Pancreas (tissue), 10 donors: ENCODE measurements around the gene KCNN3. TPM values are rescaled to one million over a fixed set of nuclear protein-coding genes. Genes with fewer than 3 reads are reported as not detected.

Experiments used
- ATAC-seq, 4 donors: fragments of 200-7000 bp; cut with Tn5 transposase; one replicate each; pipeline versions ENCODE4 v1.8.0 to v1.9.1; 2020; ENCODE audit warnings: mild to moderate bottlenecking in 4 of 4, moderate library complexity in 4 of 4
- DNase-seq, 6 donors: peaks; one replicate each; pipeline ENCODE4 v3.0.0-alpha.2; 2020
- FAIRE-seq: peaks from 2 replicates; lab custom pipeline; 2012; peaks lifted over from hg19 to GRCh38; lab: Jason Lieb, UNC
- H3K27ac ChIP-seq, 4 donors: fragments of 200-600 bp; sonication (generic); 1 replicate in 3 of 4; 2 replicates in 1 of 4; pipeline versions ENCODE4 v1.5.0 to v1.8.0; 2020
- H3K27me3 ChIP-seq, 4 donors: fragments of 200-600 bp; one replicate each; pipeline ENCODE4 v1.8.0; 2021
- H3K36me3 ChIP-seq, 3 donors: fragments of 200-600 bp; sonication (generic) in 1 of 3; one replicate each; pipeline versions ENCODE4 v1.5.0 to v1.8.0; 2020 to 2021
- H3K4me1 ChIP-seq, 3 donors: fragments of 200-600 bp; one replicate each; pipeline ENCODE4 v1.8.0; 2021
- H3K4me3 ChIP-seq, 4 donors: fragments of 200-600 bp; sonication (generic) in 2 of 4; one replicate each; pipeline versions ENCODE4 v1.5.0 to v1.8.0; 2020 to 2021
- H3K9me3 ChIP-seq, 4 donors: fragments of 200-600 bp; one replicate each; pipeline ENCODE4 v1.8.0; 2021
- WGBS, 2 donors: extraction: QIAGEN DNeasy Blood & Tissue Kit; methylation state at CpG; one replicate each; pipeline ENCODE4 v1.1.7; 2013; 5-methylcytosine and 5-hydroxymethylcytosine counted together
- intact Hi-C, 3 donors: fragments of 100-400 bp; cut with DNase I; formaldehyde crosslinking; loops; one replicate each; pipeline versions ENCODE4 v1.11.1 to v1.14.2; 2022
- polyA plus RNA-seq, 2 donors: library from polyadenylated mRNA; stranded (reverse); fragments of 200-250 nt; gene quantifications; one replicate each; pipeline ENCODE4 v1.2.3, GENCODE V29; 2013
- total RNA-seq, 6 donors: library from RNA; stranded (reverse); fragmentation: NEBNext Ultra II Directional in 4 of 6; extraction: Animal tissue kit (Norgen Biotek cat#: 25700) in 4 of 6; gene quantifications; one replicate each; pipeline versions ENCODE4 v1.2.1 to v1.2.4, GENCODE V29; 2021 to 2023
- TF ChIP-seq, protein P1 (sequence below), 4 donors: fragments of 200-600 bp; sonication (generic) in 3 of 4; IDR thresholded peaks; one replicate each; pipeline versions ENCODE4 v1.5.0 to v1.8.0; 2021; ENCODE audit warnings: antibody characterized with exemption in 4 of 4
- donor health status: healthy with polysubstance abuse.
- donor health status: DM: no; HTN: no; CAD: no; lungs with moderate emphysema.
- donor health status: DM: no; HTN: no; CAD: no.
- donor health status: control.
- donor health status: control.
- donor health status: Bipolar disorder and iron deficiency.
- donor health status: DM: yes; HTN: yes; CAD: no.
- donor health status: DM: no; HTN: no; CAD: no.
- donor health status: DM: no; HTN: no; CAD: no.
- donor health status: DM: yes; HTN: yes; CAD: no.

Gene KCNN3
- total and polyA plus RNA-seq, 8 donors, result 0.11 to 1.0 (median 0.33) TPM

DNA sequence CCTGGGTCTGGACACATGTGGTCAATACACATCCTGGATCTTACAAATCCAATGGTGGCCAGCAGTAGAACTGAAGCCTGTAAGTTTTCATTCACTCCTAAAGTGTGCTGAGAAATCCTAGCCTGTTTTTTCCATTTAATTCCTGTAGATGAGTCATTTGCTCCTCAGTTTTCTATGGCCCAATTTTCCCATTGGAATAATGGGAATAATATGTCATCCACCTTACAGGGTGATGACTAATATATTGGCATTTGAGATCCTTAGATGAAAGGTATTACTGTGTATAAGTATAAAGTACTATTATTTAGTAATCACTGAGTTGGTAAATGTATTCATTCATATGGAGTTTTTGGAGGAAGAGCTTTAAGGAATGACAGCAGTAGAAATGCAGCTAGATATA, 172.4 kb downstream of the KCNN3 start:
- intact Hi-C loops, result no loop called here
- TF ChIP-seq, protein P1, sequence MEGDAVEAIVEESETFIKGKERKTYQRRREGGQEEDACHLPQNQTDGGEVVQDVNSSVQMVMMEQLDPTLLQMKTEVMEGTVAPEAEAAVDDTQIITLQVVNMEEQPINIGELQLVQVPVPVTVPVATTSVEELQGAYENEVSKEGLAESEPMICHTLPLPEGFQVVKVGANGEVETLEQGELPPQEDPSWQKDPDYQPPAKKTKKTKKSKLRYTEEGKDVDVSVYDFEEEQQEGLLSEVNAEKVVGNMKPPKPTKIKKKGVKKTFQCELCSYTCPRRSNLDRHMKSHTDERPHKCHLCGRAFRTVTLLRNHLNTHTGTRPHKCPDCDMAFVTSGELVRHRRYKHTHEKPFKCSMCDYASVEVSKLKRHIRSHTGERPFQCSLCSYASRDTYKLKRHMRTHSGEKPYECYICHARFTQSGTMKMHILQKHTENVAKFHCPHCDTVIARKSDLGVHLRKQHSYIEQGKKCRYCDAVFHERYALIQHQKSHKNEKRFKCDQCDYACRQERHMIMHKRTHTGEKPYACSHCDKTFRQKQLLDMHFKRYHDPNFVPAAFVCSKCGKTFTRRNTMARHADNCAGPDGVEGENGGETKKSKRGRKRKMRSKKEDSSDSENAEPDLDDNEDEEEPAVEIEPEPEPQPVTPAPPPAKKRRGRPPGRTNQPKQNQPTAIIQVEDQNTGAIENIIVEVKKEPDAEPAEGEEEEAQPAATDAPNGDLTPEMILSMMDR (IDR thresholded peaks at IDR 0.05), result no peak
- no peak for FAIRE-seq

DNA sequence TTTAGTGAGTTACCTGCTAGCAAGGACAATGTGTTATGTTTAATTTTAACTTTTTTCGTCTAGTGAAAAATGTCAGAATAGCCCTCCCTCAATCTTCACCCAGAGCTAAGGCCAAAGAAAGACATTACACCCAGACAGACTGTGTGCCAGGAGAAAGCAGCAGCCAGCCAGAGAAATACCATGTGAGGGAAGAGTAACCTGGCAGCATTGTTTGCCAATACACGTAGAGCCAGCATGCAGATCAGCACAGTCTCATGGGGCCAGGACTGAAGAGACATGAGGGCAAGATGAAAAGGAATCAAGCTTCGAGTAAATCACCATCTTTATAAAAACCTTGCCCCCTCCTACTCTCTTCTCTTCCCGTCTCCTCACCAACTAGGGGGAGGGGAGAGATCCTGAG, 173.6 kb downstream of the KCNN3 start:
- no peaks in the 10 kb centered on the region for H3K9me3 ChIP-seq
- H3K4me3 ChIP-seq, result no peak overlapping the region
- H3K27me3 ChIP-seq, result no peaks in the 10 kb centered on the region
- FAIRE-seq (no peak), DNase-seq (no peak), ATAC-seq (peak in 1 of 4 donors; percentile 61)
- H3K27ac ChIP-seq, result no peak overlapping the region
- 33 to 53% methylated on average over 4 of the region's 4 CpGs for WGBS, 2 donors
- no peaks in the 10 kb centered on the region for H3K36me3 ChIP-seq
- H3K4me1 ChIP-seq, result peaks cover 0 to 4% (median 0%) of the 10 kb centered on the region in 3 donors
- TF ChIP-seq, protein P1 (IDR thresholded peaks at IDR 0.05), result no peak
- intact Hi-C loops, result no loop called here

More for the DNA sequence above, 172.4 kb downstream of the KCNN3 start:
- H3K27me3 ChIP-seq, result no peaks in the 10 kb centered on the region
- H3K9me3 ChIP-seq, result no peaks in the 10 kb centered on the region
- H3K4me3 ChIP-seq, result no peak overlapping the region
- ATAC-seq (no peak), DNase-seq (no peak)
- no peak overlapping the region for H3K27ac ChIP-seq
- H3K4me1 ChIP-seq, result peaks cover 0 to 4% (median 0%) of the 10 kb centered on the region in 3 donors
- H3K36me3 ChIP-seq, result no peaks in the 10 kb centered on the region

DNA sequence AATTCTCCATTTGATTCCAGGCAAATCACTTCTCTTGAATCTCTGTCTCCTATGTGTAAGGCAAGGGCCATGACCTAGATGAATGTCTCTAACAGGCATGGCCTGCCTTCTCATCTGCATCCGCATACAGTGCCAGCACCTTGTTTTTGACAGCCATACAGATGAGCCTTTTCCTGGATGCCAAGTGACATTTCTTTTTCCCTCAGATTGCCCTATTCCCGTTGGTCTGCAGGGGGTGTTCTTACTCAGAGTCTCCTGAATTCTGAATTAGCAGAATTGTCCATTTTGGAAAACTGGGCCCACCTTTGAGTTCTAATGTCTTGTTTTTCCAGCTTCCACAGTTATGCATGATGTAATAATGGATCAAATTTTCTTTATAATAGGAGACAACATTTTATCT, 174.1 kb downstream of the KCNN3 start:
- FAIRE-seq (no peak), ATAC-seq (no peak), DNase-seq (no peak)
- H3K27ac ChIP-seq, result no peak overlapping the region
- intact Hi-C loops, result no loop called here
- H3K36me3 ChIP-seq, result no peaks in the 10 kb centered on the region
- H3K4me3 ChIP-seq, result no peak overlapping the region
- H3K4me1 ChIP-seq, result peaks cover 0 to 4% (median 0%) of the 10 kb centered on the region in 3 donors
- 47 to 53% methylated on average over 2 of the region's 2 CpGs for WGBS, 2 donors
- no peaks in the 10 kb centered on the region for H3K27me3 ChIP-seq
- TF ChIP-seq, protein P1 (IDR thresholded peaks at IDR 0.05), result no peak
- H3K9me3 ChIP-seq, result no peaks in the 10 kb centered on the region

DNA sequence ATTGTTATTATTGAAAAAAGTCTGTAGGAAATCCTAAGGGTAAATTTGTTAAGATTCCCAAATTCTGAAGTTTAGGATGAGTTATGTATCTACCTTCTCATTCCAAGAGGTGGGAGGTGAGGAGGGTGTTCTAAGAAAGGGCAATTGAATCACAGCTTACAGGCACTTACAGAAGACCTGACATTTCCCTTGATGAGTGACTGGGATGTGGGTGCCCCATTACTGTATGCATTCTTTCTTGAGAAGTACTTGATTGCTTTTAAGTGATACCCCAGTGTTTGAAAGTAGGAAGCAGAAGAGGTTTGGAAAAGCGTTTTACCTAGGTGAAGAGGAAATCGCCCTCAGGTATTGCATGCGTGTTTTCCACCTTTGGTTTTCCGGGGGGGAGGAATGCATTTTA, 175.1 kb downstream of the KCNN3 start:
- TF ChIP-seq, protein P1 (IDR thresholded peaks at IDR 0.05), result no peak
- no peaks in the 10 kb centered on the region for H3K27me3 ChIP-seq
- intact Hi-C loops, result no loop called here
- H3K27ac ChIP-seq, result no peak overlapping the region
- WGBS, 2 donors, result 80 to 81% methylated on average over 4 of the region's 4 CpGs
- no peaks in the 10 kb centered on the region for H3K9me3 ChIP-seq
- H3K4me3 ChIP-seq, result no peak overlapping the region
- no peak for ATAC-seq
- H3K36me3 ChIP-seq, result no peaks in the 10 kb centered on the region
- FAIRE-seq, result no peak
- no peak for DNase-seq
- H3K4me1 ChIP-seq, result peaks cover 0 to 4% (median 0%) of the 10 kb centered on the region in 3 donors

DNA sequence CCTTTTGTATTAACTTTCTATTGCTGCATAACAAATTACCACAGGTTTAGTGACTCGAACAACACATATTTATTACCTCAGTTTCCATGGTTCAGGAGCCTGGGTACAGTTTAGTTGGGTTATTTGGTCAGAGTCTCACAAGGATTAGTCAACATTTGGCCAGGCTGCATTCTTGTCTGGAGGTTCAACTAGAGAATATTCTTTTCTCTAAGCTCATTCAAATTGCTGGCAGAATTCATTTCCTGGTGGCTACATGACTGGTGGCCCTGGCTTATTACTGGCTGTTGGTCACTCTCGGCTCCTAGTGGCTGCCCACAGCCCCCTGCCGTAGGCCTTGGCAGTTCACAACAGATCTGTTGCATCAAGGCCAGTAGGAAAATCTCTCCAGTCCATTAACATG, 181.0 kb downstream of the KCNN3 start:
- no peak for FAIRE-seq

More for the DNA sequence above, 181.0 kb downstream of the KCNN3 start:
- no peak overlapping the region for H3K4me3 ChIP-seq
- 65 to 73% methylated on average over 3 of the region's 3 CpGs for WGBS, 2 donors
- H3K4me1 ChIP-seq, result no peaks in the 10 kb centered on the region
- intact Hi-C loops, result no loop called here
- H3K27ac ChIP-seq, result no peak overlapping the region
- H3K9me3 ChIP-seq, result no peaks in the 10 kb centered on the region
- TF ChIP-seq, protein P1 (IDR thresholded peaks at IDR 0.05), result no peak
- no peaks in the 10 kb centered on the region for H3K27me3 ChIP-seq
- DNase-seq (no peak), ATAC-seq (no peak)
- H3K36me3 ChIP-seq, result no peaks in the 10 kb centered on the region
